ENCODE data around the gene MT1H.

DNA sequence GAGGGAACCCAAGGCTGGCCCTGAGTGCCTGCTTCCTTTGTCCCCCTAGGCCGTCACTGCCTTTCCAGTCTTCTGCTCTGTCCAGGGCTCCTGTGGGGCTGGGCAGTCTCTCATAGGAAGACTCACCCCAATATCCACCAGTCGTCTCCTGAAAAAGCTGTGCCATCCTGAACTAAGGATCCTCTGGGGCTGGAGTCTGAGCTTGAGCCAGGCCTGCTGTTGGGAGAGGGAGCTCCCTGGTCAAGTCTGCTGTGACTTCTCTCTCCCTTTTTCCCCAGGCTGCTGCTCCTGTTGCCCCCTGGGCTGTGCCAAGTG lies 963 bp downstream of the MT1H start:
- TF ChIP-seq EZH2 (IDR thresholded peaks at IDR 0.05; ENCODE audit: borderline replicate concordance), result peak; percentile 38
- TF ChIP-seq, protein P1, sequence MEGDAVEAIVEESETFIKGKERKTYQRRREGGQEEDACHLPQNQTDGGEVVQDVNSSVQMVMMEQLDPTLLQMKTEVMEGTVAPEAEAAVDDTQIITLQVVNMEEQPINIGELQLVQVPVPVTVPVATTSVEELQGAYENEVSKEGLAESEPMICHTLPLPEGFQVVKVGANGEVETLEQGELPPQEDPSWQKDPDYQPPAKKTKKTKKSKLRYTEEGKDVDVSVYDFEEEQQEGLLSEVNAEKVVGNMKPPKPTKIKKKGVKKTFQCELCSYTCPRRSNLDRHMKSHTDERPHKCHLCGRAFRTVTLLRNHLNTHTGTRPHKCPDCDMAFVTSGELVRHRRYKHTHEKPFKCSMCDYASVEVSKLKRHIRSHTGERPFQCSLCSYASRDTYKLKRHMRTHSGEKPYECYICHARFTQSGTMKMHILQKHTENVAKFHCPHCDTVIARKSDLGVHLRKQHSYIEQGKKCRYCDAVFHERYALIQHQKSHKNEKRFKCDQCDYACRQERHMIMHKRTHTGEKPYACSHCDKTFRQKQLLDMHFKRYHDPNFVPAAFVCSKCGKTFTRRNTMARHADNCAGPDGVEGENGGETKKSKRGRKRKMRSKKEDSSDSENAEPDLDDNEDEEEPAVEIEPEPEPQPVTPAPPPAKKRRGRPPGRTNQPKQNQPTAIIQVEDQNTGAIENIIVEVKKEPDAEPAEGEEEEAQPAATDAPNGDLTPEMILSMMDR (IDR thresholded peaks at IDR 0.05; ENCODE audit: poor library complexity), result no peak
